ENCODE data around the gene HLF. TPM values are rescaled to one million over a fixed set of nuclear protein-coding genes. Genes with fewer than 3 reads are reported as not detected.

Gene HLF
- total RNA-seq, 4 donors from 2014 or later, result 137 to 176 (median 154) TPM

DNA sequence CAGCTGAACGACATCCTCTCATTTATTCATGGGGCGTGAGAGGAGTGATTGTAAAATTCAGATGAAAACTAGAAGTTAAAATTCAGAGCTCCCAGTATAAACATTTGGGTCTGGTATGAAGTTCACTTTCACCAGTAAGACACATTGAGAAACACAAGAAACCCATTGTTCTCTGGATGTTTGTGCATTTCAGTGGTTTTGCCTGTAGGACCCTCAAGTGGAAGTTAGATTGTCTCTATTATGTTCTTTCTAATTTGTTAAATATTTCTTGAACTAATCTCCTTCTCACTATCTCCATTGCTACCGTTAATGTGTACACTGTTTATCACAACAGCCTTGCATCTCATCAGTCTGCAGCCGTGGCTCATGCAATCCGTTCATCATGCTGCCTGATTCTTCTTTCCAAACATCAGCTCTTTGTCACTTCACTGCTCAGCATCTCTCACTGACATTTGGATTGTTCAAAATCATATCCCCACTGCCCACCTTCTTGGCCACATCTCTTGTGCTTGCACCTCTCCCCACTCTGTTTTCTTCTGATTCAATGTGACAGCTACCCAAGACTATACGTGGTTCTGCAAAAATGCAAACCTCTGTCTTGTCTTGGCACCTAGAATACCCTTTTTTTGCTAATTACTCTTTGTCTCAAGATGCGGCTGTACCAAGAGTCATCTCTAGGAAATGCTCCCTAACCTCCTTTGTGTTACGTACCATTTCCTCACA lies 49.5 kb downstream of the HLF start:
- intact Hi-C loops (cut with DNase I), result no loop called here

GRCh38 chr17:55314784-55315491 lies 50.2 kb downstream of the HLF start:
- DNase-seq (ENCODE audit: extremely low spot score), result no peak
- H3K27ac ChIP-seq (replicated peaks in 1 of 4), result no peak overlapping the region
- H3K4me1 ChIP-seq, result peaks cover 0 to 46% (median 14%) of the 10 kb centered on the region in 4 donors
- H3K9me3 ChIP-seq, result no peaks in the 10 kb centered on the region
- WGBS, result 96% methylated on average over 8 of the region's 8 CpGs
- H3K36me3 ChIP-seq, result peaks cover 6 to 63% (median 35%) of the 10 kb centered on the region in 4 donors
- TF ChIP-seq, protein P1, sequence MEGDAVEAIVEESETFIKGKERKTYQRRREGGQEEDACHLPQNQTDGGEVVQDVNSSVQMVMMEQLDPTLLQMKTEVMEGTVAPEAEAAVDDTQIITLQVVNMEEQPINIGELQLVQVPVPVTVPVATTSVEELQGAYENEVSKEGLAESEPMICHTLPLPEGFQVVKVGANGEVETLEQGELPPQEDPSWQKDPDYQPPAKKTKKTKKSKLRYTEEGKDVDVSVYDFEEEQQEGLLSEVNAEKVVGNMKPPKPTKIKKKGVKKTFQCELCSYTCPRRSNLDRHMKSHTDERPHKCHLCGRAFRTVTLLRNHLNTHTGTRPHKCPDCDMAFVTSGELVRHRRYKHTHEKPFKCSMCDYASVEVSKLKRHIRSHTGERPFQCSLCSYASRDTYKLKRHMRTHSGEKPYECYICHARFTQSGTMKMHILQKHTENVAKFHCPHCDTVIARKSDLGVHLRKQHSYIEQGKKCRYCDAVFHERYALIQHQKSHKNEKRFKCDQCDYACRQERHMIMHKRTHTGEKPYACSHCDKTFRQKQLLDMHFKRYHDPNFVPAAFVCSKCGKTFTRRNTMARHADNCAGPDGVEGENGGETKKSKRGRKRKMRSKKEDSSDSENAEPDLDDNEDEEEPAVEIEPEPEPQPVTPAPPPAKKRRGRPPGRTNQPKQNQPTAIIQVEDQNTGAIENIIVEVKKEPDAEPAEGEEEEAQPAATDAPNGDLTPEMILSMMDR (IDR thresholded peaks at IDR 0.05), result no peak
- no peaks in the 10 kb centered on the region for H3K27me3 ChIP-seq
- H3K4me3 ChIP-seq, result no peak overlapping the region
- intact Hi-C loops (cut with DNase I), result no loop called here

More for the DNA sequence above, 49.5 kb downstream of the HLF start:
- Histone ChIP-seq H3K4me1 (peaks cover 0 to 51% (median 16%) of the 10 kb centered on the region in 4 donors), H3K27me3 (no peaks in the 10 kb centered on the region), H3K9me3 (no peaks in the 10 kb centered on the region), H3K36me3 (peaks cover 6 to 59% (median 34%) of the 10 kb centered on the region in 4 donors), H3K27ac (replicated peaks in 1 of 4) (no peak overlapping the region), H3K4me3 (no peak overlapping the region)
- TF ChIP-seq, protein P1 (IDR thresholded peaks at IDR 0.05), result no peak
- DNase-seq (ENCODE audit: extremely low spot score), result no peak
- WGBS, result 74% methylated on average over 8 of the region's 8 CpGs

DNA sequence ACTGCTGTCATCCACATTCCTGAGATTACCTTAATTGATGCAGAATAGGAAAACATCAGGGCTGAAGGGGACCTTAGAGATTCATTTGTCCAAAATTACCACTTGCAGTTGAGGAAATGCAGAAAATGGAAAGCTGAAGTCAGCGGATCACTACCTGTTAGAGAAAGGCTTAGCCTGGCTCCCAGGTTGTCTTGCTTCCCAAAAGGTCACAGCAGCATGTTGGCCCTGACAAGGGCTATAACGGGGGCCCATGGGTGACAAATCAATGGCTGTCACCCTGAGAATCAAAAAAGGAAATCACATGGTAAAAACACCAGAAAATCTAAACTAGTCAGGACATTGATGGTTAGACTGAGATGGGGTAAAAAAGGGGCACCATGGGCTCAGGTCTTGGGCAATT lies 51.7 kb downstream of the HLF start:
- no peak for DNase-seq (ENCODE audit: extremely low spot score)
- peaks cover 6 to 79% (median 41%) of the 10 kb centered on the region in 4 donors for H3K36me3 ChIP-seq
- H3K27ac ChIP-seq (replicated peaks in 1 of 4), result no peak overlapping the region
- no peak overlapping the region for H3K4me3 ChIP-seq
- 82% methylated on average over 2 of the region's 2 CpGs for WGBS
- intact Hi-C loops (cut with DNase I), result no loop called here
- peaks cover 0 to 53% (median 29%) of the 10 kb centered on the region in 4 donors for H3K4me1 ChIP-seq
- no peaks in the 10 kb centered on the region for H3K9me3 ChIP-seq
- no peaks in the 10 kb centered on the region for H3K27me3 ChIP-seq
- TF ChIP-seq, protein P1 (IDR thresholded peaks at IDR 0.05), result no peak
- no peak for TF ChIP-seq POLR2AphosphoS5 (IDR thresholded peaks at IDR 0.05)
- TF ChIP-seq POLR2A (IDR thresholded peaks at IDR 0.05; ENCODE audit: low read depth), result no peak
- no peak for TF ChIP-seq EP300 (IDR thresholded peaks at IDR 0.05)

- intact Hi-C loops (cut with DNase I), result no loop called here
- Histone ChIP-seq H3K4me3 (no peak overlapping the region), H3K9me3 (no peaks in the 10 kb centered on the region), H3K4me1 (peaks cover 0 to 48% (median 29%) of the 10 kb centered on the region in 4 donors), H3K36me3 (peaks cover 6 to 84% (median 42%) of the 10 kb centered on the region in 4 donors), H3K27me3 (no peaks in the 10 kb centered on the region), H3K27ac (replicated peaks in 1 of 4) (no peak overlapping the region)
- TF ChIP-seq, protein P1 (IDR thresholded peaks at IDR 0.05), result no peak
- TF ChIP-seq POLR2AphosphoS5 (IDR thresholded peaks at IDR 0.05), result no peak
- no peak for TF ChIP-seq POLR2A (IDR thresholded peaks at IDR 0.05; ENCODE audit: low read depth)
- no peak for TF ChIP-seq EP300 (IDR thresholded peaks at IDR 0.05)
- WGBS, result 83% methylated on average over 3 of the region's 3 CpGs
- DNase-seq (ENCODE audit: extremely low spot score), result no peak
These were observed 52.5 kb downstream of the HLF start for GRCh38 chr17:55317284-55317683.
